Breast epithelium (tissue), 4 donors: ENCODE data around the gene IL19. TPM values are rescaled to one million over a fixed set of nuclear protein-coding genes. Genes with fewer than 3 reads are reported as not detected.
A peak's percentile ranks its signal among the peaks of the same experiment; 100 is the strongest.

ENCODE experiments used
- DNase-seq, 2 donors: peaks; one replicate each; pipeline ENCODE4 v3.0.0-alpha.2; 2019; ENCODE audit warnings: low spot score in 2 of 2
- H3K27ac ChIP-seq, 2 donors: fragments of 200-600 bp; sonication (generic) in 1 of 2; one replicate each; pipeline ENCODE4 v1.5.1; 2016 to 2019; ENCODE audit warnings: mild to moderate bottlenecking in 1 of 2
- H3K27me3 ChIP-seq, 2 donors: fragments of 200-600 bp; sonication (generic) in 1 of 2; one replicate each; pipeline versions ENCODE4 v1.5.1 to v1.6.0; 2017 to 2019; ENCODE audit warnings: control low read depth in 1 of 2, mild to moderate bottlenecking in 1 of 2
- H3K36me3 ChIP-seq: fragments of 200-600 bp; one replicate; pipeline ENCODE4 v1.5.1; 2019
- H3K4me1 ChIP-seq, 2 donors: fragments of 200-600 bp; sonication (generic); one replicate each; pipeline ENCODE4 v1.5.1; 2016 to 2019; ENCODE audit warnings: control low read depth in 1 of 2
- H3K4me3 ChIP-seq, 3 donors: fragments of 200-600 bp; sonication (generic); 1 replicate in 2 of 3; 2 replicates in 1 of 3; pipeline ENCODE4 v1.5.1; 2016 to 2019; ENCODE audit warnings: mild to moderate bottlenecking in 3 of 3, moderate library complexity in 2 of 3
- H3K9me3 ChIP-seq, 2 donors: fragments of 200-600 bp; sonication (generic) in 1 of 2; one replicate each; pipeline ENCODE4 v1.5.1; 2016 to 2019; ENCODE audit warnings: control low read depth in 1 of 2
- POLR2A ChIP-seq: fragments of 450-650 bp; IDR thresholded peaks from one replicate; pipeline ENCODE4 v1.6.1; 2016; ENCODE audit warnings: antibody characterized with exemption, mild to moderate bottlenecking, moderate library complexity
- POLR2AphosphoS5 ChIP-seq, 3 donors: sonication (generic); formaldehyde crosslinking; IDR thresholded peaks; one replicate each; pipeline ENCODE4 v1.6.1; 2017; ENCODE audit warnings: antibody characterized with exemption in 3 of 3
- intact Hi-C: fragments of 100-400 bp; cut with DNase I; formaldehyde crosslinking; loops from one replicate; pipeline ENCODE4 v1.15.1; 2023; ENCODE audit warnings: low total_unique reads
- total RNA-seq, 3 donors: library from RNA; depleted of rRNA; stranded (reverse); fragments of >200 nt; gene quantifications; one replicate each; pipeline ENCODE4 v1.1.0, GENCODE V29; 2016
- TF ChIP-seq, protein P1 (sequence below), 3 donors: fragments of 450-650 bp; IDR thresholded peaks; one replicate each; pipeline ENCODE4 v1.5.1; 2016 to 2017; ENCODE audit warnings: antibody characterized with exemption in 3 of 3, mild to moderate bottlenecking in 3 of 3, moderate library complexity in 3 of 3

Gene IL19
- total RNA-seq, 3 donors from 2014 or later: not detected

DNA sequence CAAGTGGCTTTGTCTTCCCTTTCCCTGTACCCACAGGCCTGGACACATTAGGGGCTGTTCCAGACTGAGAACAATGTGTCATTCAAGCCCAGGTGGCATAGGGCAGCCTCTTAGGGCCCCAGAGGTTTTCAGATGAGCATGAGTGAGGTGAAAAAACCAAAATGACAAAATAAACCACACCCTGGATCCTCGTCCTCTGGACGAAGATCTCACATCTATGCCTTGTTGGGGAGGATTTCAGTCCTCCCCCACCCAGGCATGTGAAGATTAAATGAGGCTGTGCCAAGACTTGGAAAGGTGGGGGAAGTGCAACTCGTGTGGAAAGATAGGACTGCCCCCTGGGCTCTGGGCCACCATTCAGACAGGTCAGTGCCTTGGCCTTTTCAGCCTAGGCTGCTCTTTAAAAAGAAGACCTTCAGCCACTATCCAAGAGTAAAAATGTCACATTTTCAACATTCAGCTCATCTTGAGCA lies 32.8 kb upstream of the IL19 start:
- TF ChIP-seq POLR2AphosphoS5 (IDR thresholded peaks at IDR 0.05) (no peak), POLR2A (no peak)
- TF ChIP-seq, protein P1, sequence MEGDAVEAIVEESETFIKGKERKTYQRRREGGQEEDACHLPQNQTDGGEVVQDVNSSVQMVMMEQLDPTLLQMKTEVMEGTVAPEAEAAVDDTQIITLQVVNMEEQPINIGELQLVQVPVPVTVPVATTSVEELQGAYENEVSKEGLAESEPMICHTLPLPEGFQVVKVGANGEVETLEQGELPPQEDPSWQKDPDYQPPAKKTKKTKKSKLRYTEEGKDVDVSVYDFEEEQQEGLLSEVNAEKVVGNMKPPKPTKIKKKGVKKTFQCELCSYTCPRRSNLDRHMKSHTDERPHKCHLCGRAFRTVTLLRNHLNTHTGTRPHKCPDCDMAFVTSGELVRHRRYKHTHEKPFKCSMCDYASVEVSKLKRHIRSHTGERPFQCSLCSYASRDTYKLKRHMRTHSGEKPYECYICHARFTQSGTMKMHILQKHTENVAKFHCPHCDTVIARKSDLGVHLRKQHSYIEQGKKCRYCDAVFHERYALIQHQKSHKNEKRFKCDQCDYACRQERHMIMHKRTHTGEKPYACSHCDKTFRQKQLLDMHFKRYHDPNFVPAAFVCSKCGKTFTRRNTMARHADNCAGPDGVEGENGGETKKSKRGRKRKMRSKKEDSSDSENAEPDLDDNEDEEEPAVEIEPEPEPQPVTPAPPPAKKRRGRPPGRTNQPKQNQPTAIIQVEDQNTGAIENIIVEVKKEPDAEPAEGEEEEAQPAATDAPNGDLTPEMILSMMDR (IDR thresholded peaks at IDR 0.05): no peak
- Histone ChIP-seq H3K9me3 (no peaks in the 10 kb centered on the region), H3K4me1 (peaks cover 7 to 11% of the 10 kb centered on the region in 2 donors), H3K4me3 (no peak overlapping the region), H3K36me3 (no peaks in the 10 kb centered on the region), H3K27me3 (no peaks in the 10 kb centered on the region), H3K27ac (peak overlapping the region; percentile 65 to 74)
- intact Hi-C loops: loop anchor here (5.0 kb wide), 1 partner anchor 175 kb away; no protein-coding TSS in a partner anchor
- no peak for DNase-seq

DNA sequence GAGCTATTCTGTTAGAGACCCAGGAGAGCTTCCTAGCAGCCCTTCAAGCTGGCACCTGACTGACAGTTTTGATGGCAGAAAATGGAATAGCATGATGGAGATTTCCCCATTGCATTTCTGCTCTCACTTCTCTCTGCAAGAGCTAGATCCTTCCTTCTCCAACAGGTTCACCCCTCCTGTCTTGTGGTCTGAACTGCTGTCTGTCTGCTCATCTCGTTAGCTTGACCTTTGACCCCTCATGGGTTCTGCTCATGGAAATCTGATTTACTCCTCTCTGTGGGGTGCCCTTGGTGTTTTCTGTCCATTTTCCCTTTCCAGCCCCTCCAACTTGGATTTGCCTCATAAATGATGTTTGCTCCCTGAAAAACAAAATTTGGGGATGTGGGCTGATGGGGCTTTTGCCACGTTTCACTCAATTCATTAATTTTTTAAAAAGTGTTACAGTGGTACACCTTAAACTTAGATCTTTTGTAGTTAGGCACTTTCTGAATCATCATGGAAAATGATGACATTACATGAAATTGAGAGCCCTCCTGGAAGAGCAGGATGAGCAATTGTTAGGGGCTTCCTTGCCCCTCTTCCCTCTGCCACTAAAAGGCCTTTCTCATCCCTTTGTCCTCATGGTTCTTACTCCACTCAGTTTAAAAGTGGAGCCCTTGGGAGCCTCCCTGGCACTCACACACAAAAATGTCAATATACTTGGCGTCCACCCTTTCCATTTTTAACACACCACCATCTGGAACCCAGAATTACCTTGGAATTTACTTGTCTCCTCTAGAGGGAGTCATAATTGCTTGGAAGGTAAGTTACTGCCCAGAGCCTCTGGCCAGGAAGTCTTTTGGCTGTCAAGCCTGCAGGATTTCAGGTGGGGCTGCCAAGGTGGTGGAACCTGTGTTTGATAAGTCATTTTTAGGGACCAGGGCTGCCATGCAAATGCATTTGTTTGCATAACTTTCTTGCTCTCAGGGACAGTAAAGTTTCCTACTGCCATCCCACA lies 31.9 kb upstream of the IL19 start:
- no peaks in the 10 kb centered on the region for H3K27me3 ChIP-seq
- no peaks in the 10 kb centered on the region for H3K9me3 ChIP-seq
- no peaks in the 10 kb centered on the region for H3K36me3 ChIP-seq
- peaks cover 7 to 11% of the 10 kb centered on the region in 2 donors for H3K4me1 ChIP-seq
- DNase-seq: no peak
- no peak for TF ChIP-seq POLR2AphosphoS5 (IDR thresholded peaks at IDR 0.05)
- TF ChIP-seq, protein P1 (IDR thresholded peaks at IDR 0.05): peak in 1 of 3 donors; percentile 32
- H3K27ac ChIP-seq: peak overlapping the region in 1 of 2 donors; percentile 74
- intact Hi-C loops: loop anchor here (5.0 kb wide), 1 partner anchor 174 kb away; no protein-coding TSS in a partner anchor
- no peak overlapping the region for H3K4me3 ChIP-seq

DNA sequence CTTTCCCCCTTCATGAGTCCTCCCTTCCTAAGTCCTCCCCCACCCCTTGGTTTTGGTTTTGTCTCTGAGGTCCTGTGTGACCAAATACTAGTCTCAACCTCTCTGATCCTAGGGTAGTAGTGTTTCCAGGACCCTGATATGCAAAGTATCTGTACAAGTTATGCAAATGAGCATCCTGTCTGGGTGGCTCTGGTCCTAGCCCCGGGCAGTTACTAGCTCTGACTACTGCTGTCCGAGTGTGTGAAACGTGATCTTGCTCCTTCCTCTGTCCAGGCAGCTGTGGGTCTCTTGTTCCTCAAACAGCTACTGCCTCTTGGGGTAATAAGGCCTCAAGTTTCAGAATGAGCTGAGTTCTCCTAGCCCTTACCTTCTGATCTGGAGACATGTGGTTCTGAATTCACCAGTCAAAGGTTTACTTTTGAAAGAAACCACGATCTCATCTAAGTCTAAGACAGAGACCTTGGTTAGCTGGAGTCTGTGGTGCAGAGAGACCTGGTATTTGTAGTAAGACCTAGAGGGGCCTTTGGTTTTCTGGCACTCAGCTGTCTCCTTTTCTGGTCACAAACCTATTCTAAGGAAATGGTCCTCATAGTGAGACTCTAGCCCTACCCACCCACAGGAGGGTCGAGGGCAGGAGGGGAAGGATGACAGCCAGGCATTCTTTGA lies 31.0 kb upstream of the IL19 start:
- intact Hi-C loops: loop anchor here (5.0 kb wide), 1 partner anchor 173 kb away; no protein-coding TSS in a partner anchor
- DNase-seq: no peak
- TF ChIP-seq POLR2AphosphoS5 (IDR thresholded peaks at IDR 0.05): no peak
- no peak for TF ChIP-seq POLR2A
- H3K4me3 ChIP-seq: no peak overlapping the region
- no peaks in the 10 kb centered on the region for H3K27me3 ChIP-seq
- no peak overlapping the region for H3K27ac ChIP-seq
- no peaks in the 10 kb centered on the region for H3K9me3 ChIP-seq
- H3K4me1 ChIP-seq: peaks cover 7 to 11% of the 10 kb centered on the region in 2 donors
- no peaks in the 10 kb centered on the region for H3K36me3 ChIP-seq

DNA sequence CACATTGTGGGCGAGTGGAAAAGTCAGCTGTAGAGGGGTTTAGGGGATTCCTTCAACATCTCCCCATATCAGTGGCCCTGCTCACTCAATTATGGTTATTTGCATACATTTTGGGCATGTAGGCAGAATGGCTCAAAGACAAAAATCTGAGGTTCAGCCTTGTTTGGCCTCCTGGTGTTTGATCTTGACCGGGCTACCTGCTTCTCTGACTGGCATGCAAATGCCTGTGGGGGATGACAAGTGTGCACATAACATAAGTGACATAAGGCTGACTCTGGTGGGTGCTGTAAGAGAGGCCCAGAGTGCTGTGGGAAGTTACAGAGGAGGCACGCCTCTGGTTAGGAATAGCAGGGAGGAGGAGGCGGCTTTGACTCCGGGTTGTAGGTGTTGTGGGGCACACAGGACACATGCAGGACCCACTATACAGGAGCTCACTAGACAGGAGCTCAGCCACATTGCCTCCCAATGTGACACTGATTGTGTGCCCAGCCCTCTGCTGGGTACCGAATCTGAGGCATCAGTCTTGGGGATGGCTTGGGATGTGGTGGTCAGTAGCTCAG lies 29.4 kb upstream of the IL19 start:
- intact Hi-C loops: no loop called here
- DNase-seq: no peak

DNA sequence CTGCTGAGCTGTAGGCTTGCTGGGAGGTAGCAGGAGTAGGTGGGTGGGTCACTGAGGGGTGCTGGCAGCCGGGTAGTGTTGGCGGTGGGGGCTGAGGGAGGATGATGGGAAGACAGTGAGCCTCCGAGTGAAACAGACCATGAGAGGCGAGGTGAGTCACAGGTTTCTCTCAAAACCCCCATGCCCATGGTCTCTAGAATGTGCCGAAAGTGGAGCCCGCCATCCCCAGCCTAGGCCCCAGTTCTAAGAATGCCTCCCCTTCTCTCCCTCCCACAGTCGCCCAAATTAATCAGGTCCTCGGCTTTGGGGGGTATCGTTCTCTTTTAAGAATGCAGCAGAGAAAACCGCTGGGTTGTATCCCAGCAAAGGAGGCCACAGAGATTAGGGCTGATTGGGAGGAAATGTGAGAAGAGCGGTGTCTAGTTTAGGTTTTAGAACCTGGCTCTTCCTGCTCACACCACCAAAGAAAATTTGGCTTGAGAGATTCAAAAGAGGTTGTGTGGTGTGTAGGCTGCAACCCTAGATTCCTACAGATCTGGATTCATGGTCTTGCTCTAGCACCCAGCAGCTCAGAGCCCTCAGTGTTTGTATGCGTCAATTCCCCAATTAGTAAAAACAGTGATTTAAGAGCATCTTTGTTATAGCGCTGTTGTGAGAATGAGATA lies 27.7 kb upstream of the IL19 start:
- TF ChIP-seq POLR2AphosphoS5 (IDR thresholded peaks at IDR 0.05) (no peak), POLR2A (no peak)
- TF ChIP-seq, protein P1 (IDR thresholded peaks at IDR 0.05): no peak
- Histone ChIP-seq H3K4me1 (peaks cover 0 to 5% of the 10 kb centered on the region in 2 donors), H3K9me3 (no peaks in the 10 kb centered on the region), H3K27me3 (no peaks in the 10 kb centered on the region), H3K36me3 (no peaks in the 10 kb centered on the region), H3K4me3 (no peak overlapping the region), H3K27ac (no peak overlapping the region)
- intact Hi-C loops: no loop called here
- no peak for DNase-seq

More for the DNA sequence above, 29.4 kb upstream of the IL19 start:
- no peaks in the 10 kb centered on the region for H3K9me3 ChIP-seq
- no peaks in the 10 kb centered on the region for H3K27me3 ChIP-seq
- H3K36me3 ChIP-seq: no peaks in the 10 kb centered on the region
- TF ChIP-seq POLR2A (no peak), POLR2AphosphoS5 (IDR thresholded peaks at IDR 0.05) (no peak)
- no peak overlapping the region for H3K27ac ChIP-seq
- H3K4me3 ChIP-seq: no peak overlapping the region
- H3K4me1 ChIP-seq: peaks cover 7 to 11% of the 10 kb centered on the region in 2 donors
